GM12892 (cell line): ENCODE results near the gene SLC9C2.
A peak's percentile ranks its signal among the peaks of the same experiment; 100 is the strongest.
"Not testable (repeated sequence)": the region's sequence is repeated elsewhere in the genome, so short reads cannot be mapped to it uniquely, and the experiment has no call there.

Experiments used
- DNase-seq: peaks from one replicate; pipeline ENCODE4 v3.0.0; 2011; ENCODE audit not compliant: insufficient read length
- FAIRE-seq: peaks from 2 replicates; lab custom pipeline; 2011; peaks lifted over from hg19 to GRCh38; lab: Jason Lieb, UNC
- POLR2A ChIP-seq: IDR thresholded peaks from 2 replicates; pipeline ENCODE4 v1.6.1; 2011; ENCODE audit warnings: low read depth, low read length, control low read depth
- POLR2AphosphoS5 ChIP-seq: IDR thresholded peaks from 2 replicates; pipeline ENCODE4 v1.6.1; 2011; ENCODE audit warnings: low read depth, low read length, control low read depth
- TAF1 ChIP-seq: IDR thresholded peaks from 2 replicates; pipeline ENCODE4 v1.6.1; 2011; ENCODE audit warnings: low read depth, mild to moderate bottlenecking, control low read depth, low read length, borderline replicate concordance

Gene SLC9C2

GRCh38 chr1:173508541-173508940 lies 94.3 kb downstream of the SLC9C2 start:
- no peak for TF ChIP-seq POLR2AphosphoS5
- FAIRE-seq, result no peak
- DNase-seq, result no peak

GRCh38 chr1:173507847-173508209 lies 95.0 kb downstream of the SLC9C2 start:
- no peak for TF ChIP-seq POLR2A
- DNase-seq (no peak), FAIRE-seq (no peak)

- TF ChIP-seq POLR2AphosphoS5 (no peak), TAF1 (no peak), POLR2A (no peak)
- DNase-seq (no peak), FAIRE-seq (no peak)
Observed at GRCh38 chr1:173507205-173507846, 95.5 kb downstream of the SLC9C2 start.

- no peak for TF ChIP-seq POLR2AphosphoS5
- no peak for TF ChIP-seq POLR2A
- TF ChIP-seq TAF1, result no peak
- no peak for DNase-seq
- no peak for FAIRE-seq
Observed at GRCh38 chr1:173506437-173506836, 96.4 kb downstream of the SLC9C2 start.

GRCh38 chr1:173505391-173505790 lies 97.5 kb downstream of the SLC9C2 start:
- FAIRE-seq (no peak), DNase-seq (no peak)
- TF ChIP-seq POLR2AphosphoS5, result no peak
- no peak for TF ChIP-seq TAF1
- no peak for TF ChIP-seq POLR2A

- FAIRE-seq (no peak), DNase-seq (no peak)
- TF ChIP-seq POLR2A (no peak), POLR2AphosphoS5 (no peak), TAF1 (no peak)
Observed at GRCh38 chr1:173504268-173504667, 98.6 kb downstream of the SLC9C2 start.

GRCh38 chr1:173503391-173503790 lies 99.5 kb downstream of the SLC9C2 start:
- no peak for TF ChIP-seq TAF1
- TF ChIP-seq POLR2AphosphoS5, result no peak
- no peak for TF ChIP-seq POLR2A
- no peak for FAIRE-seq
- no peak for DNase-seq

GRCh38 chr1:173502104-173502503 lies 100.8 kb downstream of the SLC9C2 start:
- FAIRE-seq (no peak), DNase-seq (no peak)
- no peak for TF ChIP-seq POLR2AphosphoS5
- TF ChIP-seq POLR2A, result no peak
- no peak for TF ChIP-seq TAF1

- TF ChIP-seq TAF1 (no peak), POLR2A (no peak), POLR2AphosphoS5 (no peak)
- DNase-seq (no peak), FAIRE-seq (peak; percentile 46)
Observed at GRCh38 chr1:173499729-173500128, 103.1 kb downstream of the SLC9C2 start.

- no peak for TF ChIP-seq POLR2A
- TF ChIP-seq POLR2AphosphoS5, result no peak
- DNase-seq (no peak), FAIRE-seq (no peak)
Observed at GRCh38 chr1:173496757-173497320, 106.0 kb downstream of the SLC9C2 start.

- FAIRE-seq, result no peak
- TF ChIP-seq POLR2A, result no peak
- TF ChIP-seq POLR2AphosphoS5, result no peak
- no peak for TF ChIP-seq TAF1
- no peak for DNase-seq
Observed at GRCh38 chr1:173495609-173496267, 107.1 kb downstream of the SLC9C2 start.

- not testable (repeated sequence) for FAIRE-seq, DNase-seq
Observed at GRCh38 chr1:173493125-173493524, 109.7 kb downstream of the SLC9C2 start.

GRCh38 chr1:173491508-173491907 lies 111.4 kb downstream of the SLC9C2 start:
- no peak for FAIRE-seq
- TF ChIP-seq POLR2AphosphoS5, result no peak
- TF ChIP-seq POLR2A, result no peak
- TF ChIP-seq TAF1, result no peak
- DNase-seq, result no peak
